ENCODE data around the gene TMEM135. TPM values are rescaled to one million over a fixed set of nuclear protein-coding genes. Genes with fewer than 3 reads are reported as not detected.
"Not testable (repeated sequence)": the region's sequence is repeated elsewhere in the genome, so short reads cannot be mapped to it uniquely, and the experiment has no call there.

The TMEM135 gene
- polyA plus RNA-seq, 1 donor: 13.7 TPM

DNA sequence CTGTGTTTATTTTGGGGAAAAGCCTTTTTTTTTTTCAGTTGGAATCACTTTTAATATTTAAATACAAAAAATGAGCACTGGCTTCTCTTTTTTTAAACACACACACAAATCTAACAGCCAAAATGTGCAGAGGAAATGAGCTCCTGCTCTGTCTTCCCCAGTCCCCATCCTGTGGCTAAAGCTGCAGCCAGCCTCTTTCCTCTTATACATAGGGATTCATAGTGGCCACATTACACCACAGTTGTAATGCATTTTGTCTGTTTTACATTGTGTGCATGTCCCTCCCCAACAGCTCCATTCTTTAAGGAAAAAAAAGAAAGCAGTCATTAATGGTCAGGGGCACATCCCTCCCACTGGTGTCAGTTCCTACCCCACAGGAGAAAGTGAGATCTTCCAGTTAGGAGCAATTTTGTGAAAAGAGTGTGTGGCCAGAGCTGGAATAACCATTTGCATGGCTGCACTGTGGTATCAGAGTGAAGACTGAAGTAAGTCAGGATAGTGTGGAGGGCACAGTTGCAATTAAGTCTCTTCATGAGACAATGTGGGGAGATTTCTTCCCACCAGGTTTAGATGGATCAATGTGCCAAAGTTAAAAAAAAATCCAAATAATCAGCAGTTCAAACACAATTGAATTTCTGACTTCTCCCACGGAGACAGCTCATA lies 220.6 kb downstream of the TMEM135 start:
- DNase-seq (ENCODE audit: low read depth): no peak

- DNase-seq (ENCODE audit: low read depth): no peak
Measured at GRCh38 chr11:87259736-87260135, 222.0 kb downstream of the TMEM135 start.

DNA sequence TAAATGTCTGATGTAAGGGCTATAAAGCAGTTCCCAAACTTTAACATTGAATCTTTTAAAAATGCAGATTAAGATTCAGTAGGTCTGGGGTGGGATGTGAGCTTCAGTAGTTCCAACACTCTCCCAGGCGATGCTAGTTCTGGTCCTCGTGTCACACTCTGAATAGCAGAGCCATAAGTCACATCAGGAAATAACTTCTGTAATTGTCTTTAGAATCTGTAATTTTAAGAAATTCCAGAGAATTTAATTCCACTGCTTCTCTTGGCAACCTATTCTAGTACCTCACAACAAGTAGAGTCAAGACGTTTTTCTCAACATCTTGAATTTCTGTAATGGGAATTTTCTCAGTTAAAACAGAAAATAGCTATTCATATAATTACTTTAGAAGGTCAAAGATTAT lies 223.1 kb downstream of the TMEM135 start:
- DNase-seq (ENCODE audit: low read depth): no peak

- no peak for DNase-seq (ENCODE audit: low read depth)
Measured at GRCh38 chr11:87263264-87263838, 225.6 kb downstream of the TMEM135 start.

DNA sequence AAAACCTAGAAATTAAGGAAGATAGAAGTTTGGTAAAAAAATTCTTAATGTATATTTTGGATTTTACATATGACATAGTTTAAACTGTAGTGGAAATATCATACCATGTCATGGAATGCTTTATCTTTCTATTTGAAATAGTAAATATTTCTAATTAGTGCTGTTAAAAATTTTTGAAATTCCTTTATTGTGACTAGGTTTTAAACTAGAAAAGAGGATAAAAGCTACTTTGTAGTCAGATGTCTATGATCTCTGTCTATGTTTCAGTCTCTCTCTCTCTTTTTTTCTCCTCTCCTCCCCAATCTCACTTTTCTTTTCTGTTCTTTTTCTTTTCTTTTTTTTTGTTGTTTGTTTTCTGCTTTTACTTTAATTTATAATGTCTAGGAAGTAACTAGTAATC lies 226.2 kb downstream of the TMEM135 start:
- DNase-seq (ENCODE audit: low read depth): no peak

DNA sequence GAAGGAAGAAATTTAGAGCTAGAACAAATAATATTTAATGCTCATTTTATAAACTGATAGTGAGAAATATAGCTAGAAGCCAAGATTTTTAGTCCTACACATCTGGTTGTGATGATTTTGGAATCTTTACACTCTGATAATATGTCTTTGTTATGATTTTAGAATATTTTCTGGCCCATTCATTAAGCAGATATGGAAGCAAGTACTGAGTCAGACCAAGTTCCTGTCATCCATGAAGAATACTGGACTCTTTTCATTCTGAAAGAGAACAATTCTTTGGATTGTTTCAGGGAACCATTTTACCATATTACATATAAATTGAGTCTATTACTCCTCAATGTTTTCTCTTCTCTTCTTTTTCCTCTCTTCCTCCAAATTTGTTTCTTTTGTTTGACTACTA lies 227.4 kb downstream of the TMEM135 start:
- no peak for DNase-seq (ENCODE audit: low read depth)

DNA sequence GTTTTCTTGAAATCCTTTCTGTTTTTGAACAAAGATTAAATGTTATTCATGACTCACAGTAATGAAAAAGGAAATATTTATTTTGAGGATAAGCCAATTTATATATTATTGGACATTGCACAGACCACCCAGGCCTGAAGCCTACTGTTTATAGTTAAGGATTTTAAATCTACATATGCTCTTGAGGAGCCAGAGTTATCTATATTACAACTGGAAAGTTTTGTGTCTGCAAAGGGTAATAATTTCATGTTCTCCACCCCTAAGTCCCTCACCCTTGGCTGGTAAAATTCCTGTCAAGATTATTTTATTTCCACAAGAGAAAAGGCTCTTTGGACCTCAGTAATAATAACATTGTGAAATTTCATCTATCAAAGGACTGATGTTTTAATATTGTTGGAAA lies 228.2 kb downstream of the TMEM135 start:
- DNase-seq (ENCODE audit: low read depth): no peak

GRCh38 chr11:87266751-87267150 lies 229.0 kb downstream of the TMEM135 start:
- no peak for DNase-seq (ENCODE audit: low read depth)

DNA sequence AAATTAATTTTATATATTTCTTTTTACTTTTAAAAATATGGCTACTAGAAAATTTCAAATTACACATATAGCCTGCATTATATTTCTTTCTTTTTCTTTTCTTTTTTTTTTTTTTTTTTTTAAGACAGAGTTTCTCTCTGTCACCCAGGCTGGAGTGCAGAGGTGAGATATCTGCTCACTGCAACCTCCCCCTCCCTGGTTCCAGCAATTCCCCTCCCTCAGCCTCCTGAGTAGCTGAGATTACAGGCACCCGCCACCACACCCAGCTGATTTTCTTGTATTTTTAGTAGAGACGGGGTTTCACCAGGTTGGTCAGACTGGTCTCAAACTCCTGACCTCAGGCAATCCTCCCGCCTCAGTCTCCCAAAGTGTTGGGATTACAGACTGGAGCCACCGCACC lies 234.2 kb downstream of the TMEM135 start:
- DNase-seq (ENCODE audit: low read depth): not testable (repeated sequence)

DNA sequence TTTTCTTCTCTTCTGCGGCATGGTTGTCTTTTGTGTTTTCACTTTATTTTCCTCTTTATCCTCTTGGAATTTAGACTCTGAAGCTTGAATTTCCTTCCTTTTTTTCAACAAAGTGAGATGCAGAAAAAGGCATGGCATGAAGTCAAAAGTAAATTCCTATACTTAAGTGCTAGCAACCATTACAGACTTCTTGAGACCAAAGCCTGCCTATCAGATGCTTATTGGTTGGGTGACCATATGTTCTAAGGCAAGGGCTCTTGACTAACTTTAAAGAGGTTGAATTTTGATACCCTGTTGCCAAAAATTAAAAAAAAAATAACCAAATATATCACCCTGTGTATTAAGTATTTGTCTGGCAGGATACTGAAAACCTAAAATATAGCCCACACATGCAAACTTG lies 237.4 kb downstream of the TMEM135 start:
- DNase-seq (ENCODE audit: low read depth): no peak

DNA sequence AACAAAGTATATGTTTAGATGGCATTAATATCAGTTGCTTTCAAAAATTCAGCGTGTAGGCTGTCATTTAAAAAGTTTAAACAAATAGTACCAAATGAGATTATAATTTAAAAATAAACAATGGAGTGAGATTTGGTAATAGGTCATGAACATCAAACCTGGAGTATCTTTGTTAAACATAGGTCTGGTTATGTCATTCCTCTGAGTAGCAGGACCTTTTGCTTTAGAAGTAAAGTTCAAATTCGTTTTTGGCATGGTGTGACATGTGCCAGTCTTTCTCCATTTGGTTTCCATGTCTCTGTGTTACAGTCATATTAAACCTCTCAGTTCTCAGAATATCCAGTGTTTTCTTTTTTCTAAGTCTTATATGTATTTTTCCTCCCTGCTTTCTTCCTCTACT lies 242.4 kb downstream of the TMEM135 start:
- no peak for DNase-seq (ENCODE audit: low read depth)

GRCh38 chr11:87281496-87281895 lies 243.8 kb downstream of the TMEM135 start:
- DNase-seq (ENCODE audit: low read depth): peak; percentile 91

DNA sequence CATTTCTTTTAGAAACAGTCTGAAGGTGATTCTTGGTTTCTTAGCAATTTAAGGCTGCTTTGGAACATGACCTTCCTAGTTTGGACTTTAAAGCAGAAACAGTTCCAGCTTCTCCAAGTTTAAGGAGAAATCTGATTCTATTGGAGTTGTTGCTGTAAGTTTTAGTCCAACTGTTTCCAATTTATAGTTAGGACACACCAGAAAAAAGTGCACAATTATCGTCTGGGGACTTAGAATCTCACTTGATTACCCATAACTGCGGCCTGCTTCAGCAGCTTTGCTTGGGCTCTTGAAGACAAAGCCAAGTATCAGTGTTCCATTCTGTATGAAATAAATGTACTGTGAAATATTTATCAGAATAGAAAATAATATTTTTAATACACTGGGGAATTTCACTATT lies 246.6 kb downstream of the TMEM135 start:
- peak; percentile 91 for DNase-seq (ENCODE audit: low read depth)

DNA sequence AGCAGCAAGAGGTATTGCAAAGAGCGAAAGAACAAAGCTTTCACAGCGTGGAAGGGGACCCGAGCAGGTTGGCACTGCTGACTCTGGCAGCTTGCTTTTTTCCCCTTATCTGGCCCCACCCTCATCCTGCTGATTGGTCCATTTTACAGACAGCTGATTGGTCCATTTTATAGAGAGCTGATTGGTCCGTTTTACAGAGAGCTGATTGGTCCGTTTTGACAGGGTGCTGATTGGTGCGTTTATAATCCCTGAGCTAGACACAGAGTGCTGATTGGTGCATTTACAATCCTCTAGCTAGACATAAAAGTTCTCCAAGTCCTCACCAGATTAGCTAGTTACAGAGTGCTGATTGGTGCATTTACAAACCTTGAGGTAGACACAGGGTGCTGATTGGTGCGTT lies 247.9 kb downstream of the TMEM135 start:
- DNase-seq (ENCODE audit: low read depth): not testable (repeated sequence)

GRCh38 chr11:87286338-87286737 lies 248.6 kb downstream of the TMEM135 start:
- DNase-seq (ENCODE audit: low read depth): no peak

DNA sequence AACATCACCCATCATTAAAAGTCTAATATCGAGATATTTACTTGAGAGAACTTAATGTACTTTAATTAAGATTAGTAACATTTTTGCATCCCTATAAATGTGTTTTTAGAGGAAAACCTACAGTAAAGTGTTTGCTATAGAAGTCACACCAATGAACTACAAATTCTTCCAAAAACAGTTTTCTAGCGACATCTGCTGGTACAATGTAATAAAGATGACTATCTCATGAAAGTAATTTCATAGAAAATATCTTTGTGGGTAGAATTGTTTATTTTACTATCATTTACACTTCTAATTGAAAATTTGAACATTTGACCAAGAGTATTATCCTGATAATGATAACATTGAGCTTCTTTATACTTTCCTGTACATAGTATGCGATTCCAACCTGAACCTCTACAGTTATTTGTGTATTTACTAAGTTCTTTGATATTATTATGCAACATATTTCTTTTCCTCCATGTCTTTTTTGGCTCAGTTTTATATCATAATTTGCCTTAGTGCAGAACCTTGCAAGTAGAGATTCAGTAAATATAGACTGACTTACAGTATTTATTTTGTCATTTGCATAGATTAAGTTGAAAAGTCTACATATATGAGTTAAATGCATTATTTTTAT lies 252.7 kb downstream of the TMEM135 start:
- DNase-seq (ENCODE audit: low read depth): no peak

GRCh38 chr11:87292598-87292997 lies 254.9 kb downstream of the TMEM135 start:
- DNase-seq (ENCODE audit: low read depth): no peak

DNA sequence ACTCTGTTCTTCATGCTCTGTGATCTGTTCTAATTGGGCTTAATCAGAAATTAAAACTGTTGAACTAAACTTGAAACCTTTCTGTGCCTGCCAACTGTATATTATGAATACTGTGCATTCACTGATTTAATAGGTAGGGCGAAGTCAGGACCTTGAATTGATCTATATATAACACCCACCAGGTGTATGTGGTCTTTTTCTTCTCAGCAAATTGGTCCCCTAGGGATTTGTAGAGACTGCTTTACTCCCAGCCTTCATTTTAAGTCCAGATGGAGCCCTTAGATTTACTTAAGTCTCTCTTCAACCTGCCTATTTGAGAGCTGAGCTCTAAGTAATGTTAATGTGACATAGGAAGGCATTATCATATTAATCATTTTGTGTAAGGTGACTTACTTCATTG lies 257.5 kb downstream of the TMEM135 start:
- no peak for DNase-seq (ENCODE audit: low read depth)

DNA sequence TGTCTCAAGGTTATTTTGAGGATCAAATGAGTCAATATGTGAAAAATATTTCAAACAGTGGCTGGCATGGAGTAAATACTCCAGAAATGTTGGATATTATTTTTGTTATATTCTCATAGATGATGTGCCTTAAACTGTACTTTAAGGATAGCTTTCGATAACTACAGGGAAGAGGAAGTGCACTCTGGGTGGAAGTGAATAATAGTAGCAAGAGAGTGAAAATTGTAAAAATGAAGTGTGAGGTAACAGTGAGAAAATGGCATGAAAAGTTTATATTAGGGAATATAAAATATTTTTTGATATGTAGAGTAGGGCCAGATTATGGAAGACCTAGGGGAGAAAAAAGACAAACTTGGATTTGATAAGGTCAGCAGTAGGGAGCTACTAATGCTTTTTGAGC lies 258.9 kb downstream of the TMEM135 start:
- DNase-seq (ENCODE audit: low read depth): no peak

DNA sequence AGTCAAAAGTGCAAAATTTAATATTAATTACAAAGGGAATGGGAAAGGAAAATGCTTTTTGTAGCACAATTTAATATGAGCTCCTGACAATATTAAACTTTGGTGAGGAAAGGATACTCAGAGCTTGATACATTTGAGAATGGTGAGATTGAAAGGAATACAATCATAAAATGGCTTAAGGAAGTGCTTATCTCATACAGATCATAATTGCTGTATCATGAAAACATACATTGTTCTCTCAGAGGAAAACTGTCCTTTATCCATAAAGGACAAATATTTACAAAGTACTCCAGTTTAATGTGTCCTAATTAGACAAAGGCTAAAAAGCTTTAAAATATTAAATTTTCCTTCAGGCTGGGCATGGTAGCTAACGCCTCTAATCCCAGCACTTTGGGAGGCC lies 260.4 kb downstream of the TMEM135 start:
- DNase-seq (ENCODE audit: low read depth): no peak

GRCh38 chr11:87299041-87299481 lies 261.3 kb downstream of the TMEM135 start:
- no peak for DNase-seq (ENCODE audit: low read depth)

- DNase-seq (ENCODE audit: low read depth): no peak
Measured at GRCh38 chr11:87300640-87301380, 263.1 kb downstream of the TMEM135 start.

Data from forelimb muscle (tissue), 1 donor.